AG04450 (cell line): Measurements from ENCODE around the gene MED12L. TPM values are rescaled to one million over a fixed set of nuclear protein-coding genes. Genes with fewer than 3 reads are reported as not detected.

Source experiments
- CTCF ChIA-PET: fragments of 300-600, 350-600 bp; formaldehyde crosslinking; extraction: SDS; loops from one replicate; lab custom pipeline; 2022; ENCODE audit warnings: antibody characterized with exemption, inconsistent platforms; lab: Charles Lee
- POLR2A ChIA-PET: fragments of 350-600 bp; formaldehyde crosslinking; extraction: SDS; loops from one replicate; lab custom pipeline; 2021; ENCODE audit warnings: antibody characterized with exemption, inconsistent platforms; lab: Yijun Ruan, JAX
- DNase-seq: peaks from one replicate; pipeline ENCODE4 v3.0.0-alpha.2; 2011; ENCODE audit warnings: low read depth, low spot score
- H3K27ac ChIP-seq: one replicate; pipeline ENCODE4 v1.5.1; 2012; ENCODE audit warnings: low read depth, low read length, control low read depth
- H3K27me3 ChIP-seq: one replicate; pipeline ENCODE4 v1.6.0; 2012; ENCODE audit warnings: low read length; ENCODE audit not compliant: control insufficient read depth, insufficient read depth
- H3K4me3 ChIP-seq: 2 replicates; pipeline ENCODE4 v1.5.1; 2011; ENCODE audit warnings: mild to moderate bottlenecking, low read depth, low read length, control low read depth
- H3K9me3 ChIP-seq: 2 replicates; pipeline ENCODE4 v1.5.1; 2012; ENCODE audit warnings: low read length; ENCODE audit not compliant: control insufficient read depth, insufficient read depth
- polyA plus RNA-seq: library from polyadenylated mRNA; depleted of rRNA; stranded (reverse); fragments of >200 nt; gene quantifications from 2 replicates; pipeline ENCODE4 v1.2.3, GENCODE V29; 2011
- TF ChIP-seq, protein P1 (sequence below): IDR thresholded peaks from 2 replicates; pipeline ENCODE4 v1.5.1; 2011; ENCODE audit warnings: low read depth, low read length, control low read depth, inconsistent platforms

MED12L gene
- polyA plus RNA-seq, 1 experiment: 0.26 TPM

DNA sequence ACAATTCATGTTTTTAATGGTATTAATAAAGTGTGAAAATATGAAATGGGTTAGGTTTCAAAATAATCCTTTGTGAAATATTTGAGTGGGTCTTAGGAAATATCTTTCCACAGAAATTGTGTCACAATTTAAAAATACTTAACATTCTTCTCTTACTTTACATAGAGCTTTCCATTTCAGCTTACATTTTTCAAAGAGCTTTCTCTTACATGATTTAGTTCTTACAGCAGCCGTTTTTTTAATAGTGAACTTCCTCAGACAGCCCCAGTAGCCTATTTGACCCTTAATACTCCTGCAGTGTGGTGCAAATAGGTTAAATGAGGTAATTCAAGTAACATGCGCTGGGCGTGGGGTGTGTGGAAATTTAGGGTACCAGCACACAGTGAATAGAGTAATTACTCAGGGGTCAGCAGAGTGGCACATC lies 277.3 kb downstream of the MED12L start:
- Histone ChIP-seq H3K4me3 (no peak overlapping the region), H3K9me3 (no peaks in the 10 kb centered on the region), H3K27ac (no peak overlapping the region), H3K27me3 (no peaks in the 10 kb centered on the region)
- DNase-seq: no peak
- TF ChIP-seq, protein P1, sequence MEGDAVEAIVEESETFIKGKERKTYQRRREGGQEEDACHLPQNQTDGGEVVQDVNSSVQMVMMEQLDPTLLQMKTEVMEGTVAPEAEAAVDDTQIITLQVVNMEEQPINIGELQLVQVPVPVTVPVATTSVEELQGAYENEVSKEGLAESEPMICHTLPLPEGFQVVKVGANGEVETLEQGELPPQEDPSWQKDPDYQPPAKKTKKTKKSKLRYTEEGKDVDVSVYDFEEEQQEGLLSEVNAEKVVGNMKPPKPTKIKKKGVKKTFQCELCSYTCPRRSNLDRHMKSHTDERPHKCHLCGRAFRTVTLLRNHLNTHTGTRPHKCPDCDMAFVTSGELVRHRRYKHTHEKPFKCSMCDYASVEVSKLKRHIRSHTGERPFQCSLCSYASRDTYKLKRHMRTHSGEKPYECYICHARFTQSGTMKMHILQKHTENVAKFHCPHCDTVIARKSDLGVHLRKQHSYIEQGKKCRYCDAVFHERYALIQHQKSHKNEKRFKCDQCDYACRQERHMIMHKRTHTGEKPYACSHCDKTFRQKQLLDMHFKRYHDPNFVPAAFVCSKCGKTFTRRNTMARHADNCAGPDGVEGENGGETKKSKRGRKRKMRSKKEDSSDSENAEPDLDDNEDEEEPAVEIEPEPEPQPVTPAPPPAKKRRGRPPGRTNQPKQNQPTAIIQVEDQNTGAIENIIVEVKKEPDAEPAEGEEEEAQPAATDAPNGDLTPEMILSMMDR: no peak
- ChIA-PET CTCF (no interaction called here), POLR2A (no interaction called here)

DNA sequence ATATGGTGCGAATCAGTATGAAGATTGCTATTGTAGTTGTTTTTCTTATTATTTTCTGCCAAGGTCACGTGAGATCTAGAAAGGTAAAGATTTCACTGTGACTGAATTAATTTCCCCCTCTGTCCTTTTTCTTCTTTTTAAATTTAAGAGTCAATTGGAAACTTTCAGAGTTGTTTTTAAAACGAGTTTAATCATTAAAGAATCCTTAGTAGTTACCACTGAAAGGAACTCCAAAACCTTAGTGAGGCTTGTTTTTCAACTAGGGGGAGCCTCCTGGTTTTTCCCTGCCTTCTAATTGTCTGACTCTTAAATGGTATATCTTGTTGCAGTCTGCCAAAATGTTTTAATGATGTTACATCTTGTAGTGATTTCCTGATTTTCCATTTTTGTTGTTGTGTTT lies 281.5 kb downstream of the MED12L start:
- DNase-seq: no peak
- Histone ChIP-seq H3K27ac (no peak overlapping the region), H3K27me3 (no peaks in the 10 kb centered on the region), H3K4me3 (no peak overlapping the region), H3K9me3 (no peaks in the 10 kb centered on the region)
- CTCF ChIA-PET: interaction anchor here (0.8 kb wide), 1 partner anchor 12 kb away, joined by 4 read pairs; no protein-coding TSS in a partner anchor
- TF ChIP-seq, protein P1: no peak
- POLR2A ChIA-PET: no interaction called here

DNA sequence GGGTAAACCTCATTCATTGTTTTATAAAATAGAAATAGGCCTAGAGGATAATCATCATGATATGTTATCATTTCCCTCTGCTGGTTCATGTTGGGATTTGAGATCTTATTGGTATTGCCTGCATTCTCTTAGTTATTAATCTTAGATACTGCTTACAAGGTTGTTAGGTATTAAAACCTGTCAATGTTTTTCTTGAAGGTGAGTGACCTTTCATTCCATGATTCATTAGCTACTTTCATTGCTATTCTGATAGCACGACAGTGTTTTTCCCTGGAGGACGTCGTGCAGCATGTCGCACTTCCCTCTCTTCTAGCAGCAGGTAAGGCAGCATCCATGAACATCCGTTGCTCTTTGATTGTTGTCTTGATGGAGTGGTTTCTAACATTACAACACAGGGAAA lies 282.0 kb downstream of the MED12L start:
- Histone ChIP-seq H3K27me3 (no peaks in the 10 kb centered on the region), H3K4me3 (no peak overlapping the region), H3K9me3 (no peaks in the 10 kb centered on the region), H3K27ac (no peak overlapping the region)
- TF ChIP-seq, protein P1: no peak
- CTCF ChIA-PET: interaction anchor here (0.8 kb wide), 1 partner anchor 12 kb away, joined by 4 read pairs; no protein-coding TSS in a partner anchor
- no peak for DNase-seq
- POLR2A ChIA-PET: no interaction called here

- CTCF ChIA-PET: interaction anchor here (1.5 kb wide), 1 partner anchor 8 kb away, joined by 3 read pairs; no protein-coding TSS in a partner anchor
- TF ChIP-seq, protein P1: no peak
- Histone ChIP-seq H3K9me3 (no peaks in the 10 kb centered on the region), H3K27me3 (no peaks in the 10 kb centered on the region), H3K27ac (no peak overlapping the region), H3K4me3 (no peak overlapping the region)
- DNase-seq: no peak
- POLR2A ChIA-PET: no interaction called here
Measured at GRCh38 chr3:151371526-151371925, 286.1 kb downstream of the MED12L start.

DNA sequence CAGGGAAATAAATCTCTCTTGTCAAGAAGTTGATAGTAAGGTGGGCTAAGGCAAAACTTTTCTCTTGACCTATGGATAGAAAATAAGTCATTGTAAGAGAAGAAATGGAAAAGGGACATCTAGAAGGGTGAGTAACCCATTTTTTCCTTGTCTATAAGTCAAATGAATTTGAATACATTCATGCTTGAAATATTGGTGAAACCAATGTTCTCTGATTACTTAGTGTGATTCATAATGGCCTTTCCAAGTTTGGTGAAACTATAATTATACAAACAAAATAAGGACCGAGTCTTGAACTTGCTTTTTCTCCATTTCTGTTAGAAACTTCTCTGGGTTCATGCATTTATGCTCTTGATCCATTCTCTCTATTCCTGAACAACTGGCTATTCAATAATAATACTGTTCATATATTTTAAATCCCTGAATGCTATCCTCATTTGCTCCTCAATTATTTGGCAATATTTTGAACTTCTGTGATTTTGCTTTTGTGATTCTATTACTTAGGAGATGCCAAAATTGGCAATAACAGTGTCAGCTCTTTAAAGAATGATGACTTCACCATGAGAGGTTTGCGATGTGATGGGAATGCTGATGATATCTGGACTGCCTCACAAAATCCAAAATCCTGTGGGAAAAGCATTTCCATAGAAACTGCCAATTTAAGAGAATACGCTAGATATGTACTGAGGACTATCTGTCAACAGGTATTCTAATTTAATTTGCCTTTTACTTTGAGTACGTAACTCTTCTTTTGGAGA lies 286.8 kb downstream of the MED12L start:
- no peak for DNase-seq
- Histone ChIP-seq H3K9me3 (no peaks in the 10 kb centered on the region), H3K27ac (no peak overlapping the region), H3K27me3 (no peaks in the 10 kb centered on the region), H3K4me3 (no peak overlapping the region)
- CTCF ChIA-PET: no interaction called here
- POLR2A ChIA-PET: no interaction called here
- TF ChIP-seq, protein P1: no peak
